GM12875 (cell line): Measurements from ENCODE around the gene PRR7.

Source experiments
- H3K4me3 ChIP-seq: one replicate; pipeline ENCODE4 v1.5.1; 2011; ENCODE audit warnings: low read depth, low read length, control low read depth
- CTCF ChIP-seq: IDR thresholded peaks from 2 replicates; pipeline ENCODE4 v1.5.1; 2011; ENCODE audit warnings: low read depth, mild to moderate bottlenecking, control low read depth, inconsistent platforms, low read length, moderate library complexity, borderline replicate concordance; ENCODE audit not compliant: insufficient read depth

Gene PRR7

GRCh38 chr5:177468685-177469628 lies 22.3 kb downstream of the PRR7 start:
- no peak overlapping the region for H3K4me3 ChIP-seq
- TF ChIP-seq CTCF = no peak

GRCh38 chr5:177469750-177470525 lies 23.3 kb downstream of the PRR7 start:
- TF ChIP-seq CTCF = no peak
- no peak overlapping the region for H3K4me3 ChIP-seq

GRCh38 chr5:177470759-177471536 lies 24.3 kb downstream of the PRR7 start:
- no peak for TF ChIP-seq CTCF
- no peak overlapping the region for H3K4me3 ChIP-seq

- TF ChIP-seq CTCF = no peak
- peak overlapping the region; percentile 69 for H3K4me3 ChIP-seq
Observed at GRCh38 chr5:177471610-177472356, 25.2 kb downstream of the PRR7 start.

GRCh38 chr5:177472460-177473442 lies 26.1 kb downstream of the PRR7 start:
- no peak for TF ChIP-seq CTCF

GRCh38 chr5:177473443-177474001 lies 26.9 kb downstream of the PRR7 start, which contains the start of gene DBN1:
Gene DBN1 (minus strand): TSS chr5:177473634. CDS start chr5:177473521, 113 bp downstream.
- peak within 1 kb of the TSS; percentile 69 for H3K4me3 ChIP-seq
- no peak for TF ChIP-seq CTCF

More at GRCh38 chr5:177472460-177473442, 26.1 kb downstream of the PRR7 start:
- H3K4me3 ChIP-seq = peak overlapping the region; percentile 69
